Vagina (tissue), 2 donors: ENCODE data around the gene FBXW2. TPM values are rescaled to one million over a fixed set of nuclear protein-coding genes. Genes with fewer than 3 reads are reported as not detected.

Source experiments
- DNase-seq, 2 donors: peaks; one replicate each; pipeline ENCODE4 v3.0.0-alpha.2; 2017; ENCODE audit errors: extremely low spot score in 2 of 2
- H3K27ac ChIP-seq: fragments of 200-600 bp; sonication (generic); one replicate; pipeline ENCODE4 v1.5.1; 2019
- H3K27me3 ChIP-seq: fragments of 200-600 bp; sonication (generic); one replicate; pipeline ENCODE4 v1.5.1; 2019
- H3K36me3 ChIP-seq, 2 donors: fragments of 200-600 bp; sonication (generic); one replicate each; pipeline ENCODE4 v1.5.1; 2017 to 2019
- H3K4me1 ChIP-seq: fragments of 200-600 bp; sonication (generic); one replicate; pipeline ENCODE4 v1.5.1; 2019
- H3K4me3 ChIP-seq, 2 donors: fragments of 200-600 bp; sonication (generic); 1 replicate in 1 of 2; 2 replicates in 1 of 2; pipeline ENCODE4 v1.5.1; 2016 to 2019
- H3K9me3 ChIP-seq: fragments of 200-600 bp; sonication (generic); one replicate; pipeline ENCODE4 v1.5.1; 2019
- CTCF ChIP-seq, 3 experiments: fragments of 450-650 bp in 2 of 3; fragments of 200-600 bp in 1 of 3; sonication (generic) in 1 of 3; IDR thresholded peaks; one replicate each; pipeline ENCODE4 v1.5.1; 2017 to 2019; ENCODE audit warnings: antibody characterized with exemption in 3 of 3, mild to moderate bottlenecking in 2 of 3, moderate library complexity in 2 of 3
- POLR2A ChIP-seq, 2 donors: fragments of 450-650 bp; IDR thresholded peaks; one replicate each; pipeline ENCODE4 v1.6.1; 2017; ENCODE audit warnings: antibody characterized with exemption in 2 of 2, mild to moderate bottlenecking in 2 of 2, moderate library complexity in 2 of 2
- POLR2AphosphoS5 ChIP-seq, 2 donors: sonication (generic); formaldehyde crosslinking; IDR thresholded peaks; one replicate each; pipeline ENCODE4 v1.9.0; 2017; ENCODE audit warnings: antibody characterized with exemption in 2 of 2, mild to moderate bottlenecking in 2 of 2, low read depth in 1 of 2; ENCODE audit not compliant: insufficient read depth in 1 of 2
- intact Hi-C: fragments of 100-400 bp; cut with DNase I; formaldehyde crosslinking; loops from one replicate; pipeline ENCODE4 v1.15.1; 2023
- total RNA-seq: library from RNA; depleted of rRNA; stranded (reverse); fragments of >200 nt; gene quantifications from one replicate; pipeline ENCODE4 v1.2.3, GENCODE V29; 2016

The FBXW2 gene
- total RNA-seq, 1 donor from 2014 or later, result 33.1 TPM

GRCh38 chr9:120759755-120760400, 33.3 kb downstream of the FBXW2 start:
- no peaks in the 10 kb centered on the region for H3K27me3 ChIP-seq
- no peaks in the 10 kb centered on the region for H3K9me3 ChIP-seq
- intact Hi-C loops, result no loop called here
- H3K36me3 ChIP-seq, result peaks cover 0 to 23% of the 10 kb centered on the region in 2 donors
- no peak for DNase-seq
- TF ChIP-seq POLR2A (IDR thresholded peaks at IDR 0.05) (no peak), POLR2AphosphoS5 (IDR thresholded peaks at IDR 0.05; ENCODE audit: insufficient read depth in 1 of 2, low read depth in 1 of 2) (no peak), CTCF (IDR thresholded peaks at IDR 0.05) (no peak)
- no peak overlapping the region for H3K27ac ChIP-seq
- H3K4me3 ChIP-seq, result no peak overlapping the region
- no peaks in the 10 kb centered on the region for H3K4me1 ChIP-seq

DNA sequence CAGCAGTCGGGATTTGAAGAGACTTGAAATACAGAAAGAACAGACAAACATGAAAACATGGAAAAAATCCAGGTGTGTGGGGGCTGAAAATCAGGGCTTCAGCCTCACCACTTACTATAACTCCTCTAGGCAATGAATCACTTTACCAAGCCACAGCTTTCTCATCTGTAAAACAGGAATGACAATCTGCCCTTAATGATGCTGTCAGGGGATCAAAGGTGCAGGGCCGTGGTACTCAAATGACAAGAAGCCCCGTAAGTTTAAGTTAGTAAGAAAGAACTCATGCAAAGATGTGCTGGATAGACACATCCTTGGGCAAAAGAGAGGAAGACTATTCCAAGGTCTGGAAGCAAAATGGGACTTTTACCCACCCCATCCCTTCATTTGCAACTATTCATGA, 34.7 kb downstream of the FBXW2 start:
- peaks cover 0 to 12% of the 10 kb centered on the region in 2 donors for H3K36me3 ChIP-seq
- no peak for DNase-seq
- no peaks in the 10 kb centered on the region for H3K4me1 ChIP-seq
- no peak overlapping the region for H3K27ac ChIP-seq
- H3K9me3 ChIP-seq, result no peaks in the 10 kb centered on the region
- H3K4me3 ChIP-seq, result no peak overlapping the region
- TF ChIP-seq POLR2AphosphoS5 (IDR thresholded peaks at IDR 0.05; ENCODE audit: insufficient read depth in 1 of 2, low read depth in 1 of 2) (no peak), POLR2A (IDR thresholded peaks at IDR 0.05) (no peak), CTCF (IDR thresholded peaks at IDR 0.05) (no peak)
- intact Hi-C loops, result no loop called here
- H3K27me3 ChIP-seq, result no peaks in the 10 kb centered on the region

DNA sequence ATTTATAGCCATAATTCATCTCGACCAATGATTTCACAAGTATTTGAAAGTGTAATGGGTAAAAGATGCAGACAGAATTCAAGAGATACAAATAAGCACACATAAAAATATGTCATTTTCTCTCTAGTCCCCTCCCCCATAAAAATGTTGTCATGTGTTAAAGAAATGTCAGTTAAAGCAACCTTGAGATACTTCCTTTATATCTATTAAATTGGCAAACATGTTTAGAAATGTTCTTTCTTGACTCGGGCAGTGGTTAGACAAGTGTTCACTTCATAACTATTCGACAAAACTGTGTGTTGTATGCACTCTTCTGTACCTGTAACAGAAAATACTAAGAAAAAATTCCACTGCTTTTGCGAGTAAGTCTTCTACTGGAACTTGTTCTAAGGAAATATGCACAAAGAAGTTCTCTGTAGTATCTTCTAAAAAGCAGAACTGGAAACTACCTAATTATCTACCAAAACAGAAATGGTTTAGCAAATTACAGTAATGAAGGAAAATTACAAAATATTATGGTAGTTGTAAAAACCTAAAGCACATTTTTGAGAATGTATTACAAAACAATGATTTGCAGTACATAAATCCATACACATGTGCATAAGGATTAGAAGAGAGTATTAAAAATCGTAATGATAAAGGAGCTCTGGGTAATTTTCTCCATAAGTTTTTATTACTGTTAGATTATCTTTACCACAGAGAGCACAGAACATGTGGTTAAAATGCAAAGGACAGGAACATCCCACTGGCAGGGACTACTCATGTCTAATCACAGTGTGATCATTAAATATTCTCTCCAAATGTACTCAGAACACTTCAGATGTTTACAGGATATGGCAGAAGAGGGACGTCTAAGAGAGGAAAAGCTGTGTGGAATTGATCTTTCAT, 35.9 kb downstream of the FBXW2 start:
- no peaks in the 10 kb centered on the region for H3K27me3 ChIP-seq
- no peaks in the 10 kb centered on the region for H3K36me3 ChIP-seq
- no peak for DNase-seq
- intact Hi-C loops, result no loop called here
- H3K4me1 ChIP-seq, result no peaks in the 10 kb centered on the region
- H3K9me3 ChIP-seq, result no peaks in the 10 kb centered on the region
- H3K4me3 ChIP-seq, result no peak overlapping the region
- TF ChIP-seq POLR2AphosphoS5 (IDR thresholded peaks at IDR 0.05; ENCODE audit: insufficient read depth in 1 of 2, low read depth in 1 of 2) (no peak), CTCF (IDR thresholded peaks at IDR 0.05) (no peak), POLR2A (IDR thresholded peaks at IDR 0.05) (no peak)
- H3K27ac ChIP-seq, result no peak overlapping the region

DNA sequence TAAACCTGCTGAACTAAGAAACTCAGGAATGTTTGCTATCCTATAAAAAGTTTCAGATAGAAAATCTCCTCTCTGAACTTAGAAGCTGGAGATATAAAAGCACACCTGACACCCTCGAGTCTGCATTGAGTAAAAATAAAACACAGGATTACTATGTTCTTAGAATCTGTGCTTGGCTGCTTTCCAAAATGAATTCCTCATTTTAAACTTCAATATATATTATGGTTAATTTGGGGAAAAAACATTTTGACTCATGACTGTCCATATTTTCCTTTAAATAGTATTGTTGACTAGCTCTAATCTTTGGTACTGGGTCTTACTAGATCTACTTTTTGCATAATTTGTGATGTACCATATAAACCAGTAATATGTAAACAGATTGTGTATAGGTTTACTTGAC, 36.7 kb downstream of the FBXW2 start:
- no peaks in the 10 kb centered on the region for H3K36me3 ChIP-seq
- H3K27ac ChIP-seq, result no peak overlapping the region
- no peaks in the 10 kb centered on the region for H3K27me3 ChIP-seq
- no peak overlapping the region for H3K4me3 ChIP-seq
- no peaks in the 10 kb centered on the region for H3K4me1 ChIP-seq
- no peak for TF ChIP-seq CTCF (IDR thresholded peaks at IDR 0.05)
- no peak for TF ChIP-seq POLR2A (IDR thresholded peaks at IDR 0.05)
- no peak for TF ChIP-seq POLR2AphosphoS5 (IDR thresholded peaks at IDR 0.05; ENCODE audit: insufficient read depth in 1 of 2, low read depth in 1 of 2)
- no peak for DNase-seq
- intact Hi-C loops, result no loop called here
- H3K9me3 ChIP-seq, result no peaks in the 10 kb centered on the region
